SK-N-SH (cell line): ENCODE data around the gene SNX1. TPM values are rescaled to one million over a fixed set of nuclear protein-coding genes. Genes with fewer than 3 reads are reported as not detected.

Experiments used
- CTCF ChIA-PET: fragments of 300-600, 350-600 bp; formaldehyde crosslinking; extraction: SDS; loops from one replicate; lab custom pipeline; 2021; lab: Yijun Ruan, JAX
- POLR2A ChIA-PET: fragments of 350-600 bp; sonication (Branson Sonifier 250); formaldehyde crosslinking; extraction: SDS; loops from one replicate; lab custom pipeline; 2020; ENCODE audit warnings: antibody characterized with exemption, inconsistent platforms; lab: Yijun Ruan, JAX
- DNase-seq: peaks from one replicate; pipeline ENCODE4 v3.0.0; 2012
- H2AFZ ChIP-seq: fragments of 200-600 bp; sonication (generic); 2 replicates; pipeline ENCODE4 v1.8.1; 2016; ENCODE audit warnings: antibody characterized with exemption, mild to moderate bottlenecking, low read depth
- H3F3A ChIP-seq: fragments of 200-600 bp; sonication (generic); replicated peaks from 2 replicates; pipeline ENCODE3; 2016; ENCODE audit warnings: antibody characterized with exemption, mild to moderate bottlenecking; ENCODE audit not compliant: insufficient read depth
- H3K27ac ChIP-seq, 2 experiments: fragments of 200-500 bp in 1 of 2; fragments of 200-600 bp in 1 of 2; sonication (Bioruptor generic) in 1 of 2; sonication (generic), shearing (Covaris generic) in 1 of 2; 2 replicates each; pipeline versions ENCODE4 v1.5.1 to v1.6.1; 2014 to 2016; ENCODE audit warnings: low read depth in 2 of 2, inconsistent platforms in 1 of 2, low read length in 1 of 2, mild to moderate bottlenecking in 1 of 2, mixed read lengths in 1 of 2
- H3K27me3 ChIP-seq: fragments of 200-600 bp; sonication (generic), shearing (Covaris generic); 2 replicates; pipeline ENCODE4 v1.6.1; 2016; ENCODE audit warnings: mixed run types; ENCODE audit not compliant: insufficient read depth
- H3K36me3 ChIP-seq, 2 experiments: fragments of 200-500 bp in 1 of 2; fragments of 200-600 bp in 1 of 2; sonication (Bioruptor generic) in 1 of 2; sonication (generic) in 1 of 2; replicated peaks in 1 of 2; 2 replicates each; pipeline versions ENCODE3 to v1.5.1; 2014 to 2016; ENCODE audit warnings: low read length in 1 of 2, mild to moderate bottlenecking in 1 of 2; ENCODE audit not compliant: insufficient read depth in 2 of 2, control insufficient read depth in 1 of 2
- H3K4me1 ChIP-seq, 2 experiments: fragments of 200-500 bp in 1 of 2; fragments of 200-600 bp in 1 of 2; sonication (Bioruptor generic) in 1 of 2; sonication (generic), shearing (Covaris generic) in 1 of 2; 2 replicates each; pipeline versions ENCODE4 v1.5.1 to v1.6.1; 2014 to 2016; ENCODE audit warnings: low read depth in 1 of 2, low read length in 1 of 2, mixed run types in 1 of 2; ENCODE audit not compliant: insufficient read depth in 2 of 2, control insufficient read depth in 1 of 2
- H3K4me2 ChIP-seq: fragments of 200-600 bp; sonication (generic), shearing (Covaris generic); 2 replicates; pipeline ENCODE4 v1.6.1; 2017; ENCODE audit warnings: mixed run types
- H3K4me3 ChIP-seq, 2 experiments: fragments of 200-500 bp in 1 of 2; fragments of 200-600 bp in 1 of 2; sonication (Bioruptor generic) in 1 of 2; sonication (generic), shearing (Covaris generic) in 1 of 2; 2 replicates each; pipeline versions ENCODE4 v1.5.1 to v1.8.1; 2014 to 2016; ENCODE audit warnings: low read depth in 2 of 2, inconsistent platforms in 1 of 2, low read length in 1 of 2, mild to moderate bottlenecking in 1 of 2, mixed read lengths in 1 of 2, moderate library complexity in 1 of 2
- H3K79me2 ChIP-seq: fragments of 200-600 bp; sonication (generic); 2 replicates; pipeline ENCODE4 v1.8.1; 2017; ENCODE audit warnings: mild to moderate bottlenecking; ENCODE audit not compliant: insufficient read depth
- H3K9ac ChIP-seq: fragments of 200-600 bp; sonication (generic); 2 replicates; pipeline ENCODE4 v1.6.1; 2017; ENCODE audit warnings: mixed run types
- H3K9me2 ChIP-seq: fragments of 200-600 bp; sonication (generic); 2 replicates; pipeline ENCODE4 v1.6.1; 2017; ENCODE audit warnings: mixed run types
- H3K9me3 ChIP-seq: fragments of 200-600 bp; sonication (generic); 2 replicates; pipeline ENCODE4 v1.6.1; 2017; ENCODE audit warnings: mixed run types, mild to moderate bottlenecking, moderate library complexity
- H4K20me1 ChIP-seq: fragments of 200-600 bp; sonication (generic); 2 replicates; pipeline ENCODE4 v1.6.1; 2017; ENCODE audit warnings: mild to moderate bottlenecking, mixed run types; ENCODE audit not compliant: insufficient read depth
- EP300 ChIP-seq, 2 experiments: IDR thresholded peaks; 2 replicates each; pipeline versions ENCODE4 v1.4.0 to v1.6.1; 2012; ENCODE audit warnings: borderline replicate concordance in 1 of 2, low read depth in 1 of 2, low read length in 1 of 2
- GATA2 ChIP-seq: sonication (generic); formaldehyde crosslinking; IDR thresholded peaks from 2 replicates; pipeline ENCODE4 v1.5.0; 2020; ENCODE audit warnings: mild to moderate bottlenecking, missing genetic modification reagents
- JUND ChIP-seq: IDR thresholded peaks from 2 replicates; pipeline ENCODE4 v1.4.0; 2012
- RAD21 ChIP-seq: IDR thresholded peaks from 2 replicates; pipeline ENCODE4 v1.6.1; 2012; ENCODE audit warnings: mild to moderate bottlenecking, low read length
- SMC3 ChIP-seq: IDR thresholded peaks from 2 replicates; pipeline ENCODE4 v1.6.1; 2012; ENCODE audit warnings: low read depth, low read length, improper control_type of control experiment
- TAF1 ChIP-seq: IDR thresholded peaks from 2 replicates; pipeline ENCODE4 v1.6.1; 2012; ENCODE audit warnings: low read depth, mild to moderate bottlenecking, low read length, moderate library complexity, borderline replicate concordance
- YY1 ChIP-seq: IDR thresholded peaks from 2 replicates; pipeline ENCODE4 v1.4.0; 2012; ENCODE audit warnings: low read depth, mild to moderate bottlenecking
- polyA plus RNA-seq, 3 experiments: library from polyadenylated mRNA; depleted of rRNA; stranded (reverse); fragments of >200 nt; gene quantifications; 2 replicates each; pipeline ENCODE4 v1.2.3, GENCODE V29; 2012
- TF ChIP-seq, protein P1 (sequence below): IDR thresholded peaks from 2 replicates; pipeline ENCODE4 v1.6.1; 2012; ENCODE audit warnings: mild to moderate bottlenecking, low read depth, low read length, moderate library complexity
- TF ChIP-seq, protein P2 (sequence below): IDR thresholded peaks from 2 replicates; pipeline ENCODE4 v1.4.0; 2012; ENCODE audit warnings: low read depth, borderline replicate concordance
- TF ChIP-seq, protein P3 (sequence below): fragments of 150-350 bp; IDR thresholded peaks from 2 replicates; pipeline ENCODE4 v1.6.1; 2017; ENCODE audit warnings: antibody characterized with exemption, low read length, low read depth, borderline replicate concordance

Gene SNX1
- polyA plus RNA-seq, 1 of the 3 experiments (the other 2 are of a cell fraction) = 80.7 TPM

DNA sequence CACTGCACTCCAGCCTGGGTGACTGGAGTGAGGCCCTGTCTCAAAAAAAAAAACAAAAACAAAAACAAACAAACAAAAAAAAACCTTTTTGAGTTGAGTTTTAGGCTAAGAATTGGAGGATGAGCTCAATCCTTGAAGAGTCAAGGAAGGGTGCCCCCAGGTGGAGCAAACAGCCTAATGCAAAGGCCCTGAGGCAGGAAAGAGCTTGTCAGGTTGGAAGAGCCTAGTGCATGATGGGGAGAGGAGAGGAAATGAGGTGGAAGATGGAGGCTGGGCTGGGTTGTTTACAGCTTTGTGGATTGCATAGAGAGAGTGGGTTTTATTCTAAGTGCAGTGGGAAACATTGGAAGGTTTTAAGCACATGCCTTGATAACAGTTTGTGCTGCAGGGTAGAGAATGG lies 53.6 kb downstream of the SNX1 start:
- no peaks in the 10 kb centered on the region for H3K9me3 ChIP-seq
- ChIA-PET CTCF (interaction anchor here (0.9 to 2.2 kb wide), 3 partner anchors 17 to 41 kb away, joined by 3 to 6 read pairs (median 4); no protein-coding TSS in a partner anchor), POLR2A (interaction anchor here (0.7 kb wide), 1 partner anchor 486 kb away, joined by 3 read pairs; no protein-coding TSS in a partner anchor)
- H3K79me2 ChIP-seq = no peaks in the 10 kb centered on the region
- no peak overlapping the region for H3K27ac ChIP-seq
- peaks cover 0 to 44% of the 10 kb centered on the region in 2 experiments; a peak in 2 of 4 replicates for H3K4me1 ChIP-seq
- no peak overlapping the region for H3K4me3 ChIP-seq
- no peak overlapping the region for H2AFZ ChIP-seq
- TF ChIP-seq RAD21 (no peak), GATA2 (CRISPR knock-in tag) (no peak), TAF1 (no peak), JUND (no peak), EP300 (IDR thresholded peaks at IDR 0.05; ENCODE audit: borderline replicate concordance in 1 of 2, low read depth in 1 of 2, low read length in 1 of 2) (no peak), YY1 (no peak), SMC3 (no peak)
- TF ChIP-seq, protein P1, sequence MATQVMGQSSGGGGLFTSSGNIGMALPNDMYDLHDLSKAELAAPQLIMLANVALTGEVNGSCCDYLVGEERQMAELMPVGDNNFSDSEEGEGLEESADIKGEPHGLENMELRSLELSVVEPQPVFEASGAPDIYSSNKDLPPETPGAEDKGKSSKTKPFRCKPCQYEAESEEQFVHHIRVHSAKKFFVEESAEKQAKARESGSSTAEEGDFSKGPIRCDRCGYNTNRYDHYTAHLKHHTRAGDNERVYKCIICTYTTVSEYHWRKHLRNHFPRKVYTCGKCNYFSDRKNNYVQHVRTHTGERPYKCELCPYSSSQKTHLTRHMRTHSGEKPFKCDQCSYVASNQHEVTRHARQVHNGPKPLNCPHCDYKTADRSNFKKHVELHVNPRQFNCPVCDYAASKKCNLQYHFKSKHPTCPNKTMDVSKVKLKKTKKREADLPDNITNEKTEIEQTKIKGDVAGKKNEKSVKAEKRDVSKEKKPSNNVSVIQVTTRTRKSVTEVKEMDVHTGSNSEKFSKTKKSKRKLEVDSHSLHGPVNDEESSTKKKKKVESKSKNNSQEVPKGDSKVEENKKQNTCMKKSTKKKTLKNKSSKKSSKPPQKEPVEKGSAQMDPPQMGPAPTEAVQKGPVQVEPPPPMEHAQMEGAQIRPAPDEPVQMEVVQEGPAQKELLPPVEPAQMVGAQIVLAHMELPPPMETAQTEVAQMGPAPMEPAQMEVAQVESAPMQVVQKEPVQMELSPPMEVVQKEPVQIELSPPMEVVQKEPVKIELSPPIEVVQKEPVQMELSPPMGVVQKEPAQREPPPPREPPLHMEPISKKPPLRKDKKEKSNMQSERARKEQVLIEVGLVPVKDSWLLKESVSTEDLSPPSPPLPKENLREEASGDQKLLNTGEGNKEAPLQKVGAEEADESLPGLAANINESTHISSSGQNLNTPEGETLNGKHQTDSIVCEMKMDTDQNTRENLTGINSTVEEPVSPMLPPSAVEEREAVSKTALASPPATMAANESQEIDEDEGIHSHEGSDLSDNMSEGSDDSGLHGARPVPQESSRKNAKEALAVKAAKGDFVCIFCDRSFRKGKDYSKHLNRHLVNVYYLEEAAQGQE = no peak
- TF ChIP-seq, protein P2, sequence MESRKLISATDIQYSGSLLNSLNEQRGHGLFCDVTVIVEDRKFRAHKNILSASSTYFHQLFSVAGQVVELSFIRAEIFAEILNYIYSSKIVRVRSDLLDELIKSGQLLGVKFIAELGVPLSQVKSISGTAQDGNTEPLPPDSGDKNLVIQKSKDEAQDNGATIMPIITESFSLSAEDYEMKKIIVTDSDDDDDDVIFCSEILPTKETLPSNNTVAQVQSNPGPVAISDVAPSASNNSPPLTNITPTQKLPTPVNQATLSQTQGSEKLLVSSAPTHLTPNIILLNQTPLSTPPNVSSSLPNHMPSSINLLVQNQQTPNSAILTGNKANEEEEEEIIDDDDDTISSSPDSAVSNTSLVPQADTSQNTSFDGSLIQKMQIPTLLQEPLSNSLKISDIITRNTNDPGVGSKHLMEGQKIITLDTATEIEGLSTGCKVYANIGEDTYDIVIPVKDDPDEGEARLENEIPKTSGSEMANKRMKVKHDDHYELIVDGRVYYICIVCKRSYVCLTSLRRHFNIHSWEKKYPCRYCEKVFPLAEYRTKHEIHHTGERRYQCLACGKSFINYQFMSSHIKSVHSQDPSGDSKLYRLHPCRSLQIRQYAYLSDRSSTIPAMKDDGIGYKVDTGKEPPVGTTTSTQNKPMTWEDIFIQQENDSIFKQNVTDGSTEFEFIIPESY = no peak
- TF ChIP-seq, protein P3, sequence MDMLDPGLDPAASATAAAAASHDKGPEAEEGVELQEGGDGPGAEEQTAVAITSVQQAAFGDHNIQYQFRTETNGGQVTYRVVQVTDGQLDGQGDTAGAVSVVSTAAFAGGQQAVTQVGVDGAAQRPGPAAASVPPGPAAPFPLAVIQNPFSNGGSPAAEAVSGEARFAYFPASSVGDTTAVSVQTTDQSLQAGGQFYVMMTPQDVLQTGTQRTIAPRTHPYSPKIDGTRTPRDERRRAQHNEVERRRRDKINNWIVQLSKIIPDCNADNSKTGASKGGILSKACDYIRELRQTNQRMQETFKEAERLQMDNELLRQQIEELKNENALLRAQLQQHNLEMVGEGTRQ = no peak
- TF ChIP-seq, all 33 proteins: peak for 0
- peaks cover 8% of the 10 kb centered on the region; the same call in 1 of the 2 replicates for H4K20me1 ChIP-seq
- H3K9me2 ChIP-seq = no peaks in the 10 kb centered on the region
- H3K27me3 ChIP-seq = no peaks in the 10 kb centered on the region
- peaks cover 0 to 12% of the 10 kb centered on the region in 2 experiments for H3K36me3 ChIP-seq
- peaks cover 26% of the 10 kb centered on the region for H3F3A ChIP-seq
- no peak overlapping the region for H3K4me2 ChIP-seq
- no peak overlapping the region for H3K9ac ChIP-seq
- no peak for DNase-seq
